Neural progenitor cell (in vitro differentiated cells): ENCODE data around the gene GCC1.

Experiments used
- EZH2 ChIP-seq: fragments of 200-600 bp; sonication (generic); IDR thresholded peaks from 2 replicates; pipeline ENCODE4 v1.6.1; 2017; ENCODE audit warnings: antibody characterized with exemption, mild to moderate bottlenecking, moderate library complexity
- EZH2phosphoT487 ChIP-seq: fragments of 200-600 bp; sonication (generic); IDR thresholded peaks from 2 replicates; pipeline ENCODE4 v1.6.1; 2017; ENCODE audit warnings: antibody characterized with exemption
- TF ChIP-seq, protein P1 (sequence below): fragments of 200-600 bp; sonication (generic); IDR thresholded peaks from 2 replicates; pipeline ENCODE4 v1.5.1; 2017; ENCODE audit warnings: antibody characterized with exemption, mild to moderate bottlenecking

DNA sequence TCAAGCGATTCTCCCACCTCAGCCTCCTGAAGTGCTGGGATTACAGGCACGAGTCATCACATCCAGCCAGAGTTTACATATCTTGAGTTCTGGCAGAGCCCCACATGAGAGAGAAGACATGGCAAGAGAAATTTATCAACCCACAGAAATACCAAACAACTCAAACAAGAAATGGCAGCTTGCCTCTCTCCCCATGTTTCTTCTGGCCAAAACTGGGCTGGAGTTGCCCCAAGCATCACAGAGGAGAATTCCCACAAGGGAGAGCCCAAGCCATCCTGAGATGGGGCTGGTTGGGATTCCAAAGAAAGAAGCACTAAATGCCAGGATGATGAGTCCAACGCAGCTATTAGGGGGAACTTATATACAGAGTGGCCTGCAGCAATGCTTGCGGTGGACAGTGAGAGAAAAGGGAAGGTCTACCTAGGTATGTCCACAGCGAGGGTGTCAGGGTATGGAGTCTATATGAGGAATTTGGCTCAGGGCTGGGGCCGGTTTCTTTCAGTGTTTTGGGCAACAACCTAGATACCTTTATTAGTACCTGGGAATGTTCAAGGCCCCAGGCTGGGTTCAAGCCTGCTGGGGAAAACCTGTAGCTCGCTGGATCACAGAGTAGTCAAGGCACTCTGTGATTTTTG lies 47.0 kb upstream of the GCC1 start:
- TF ChIP-seq, protein P1, sequence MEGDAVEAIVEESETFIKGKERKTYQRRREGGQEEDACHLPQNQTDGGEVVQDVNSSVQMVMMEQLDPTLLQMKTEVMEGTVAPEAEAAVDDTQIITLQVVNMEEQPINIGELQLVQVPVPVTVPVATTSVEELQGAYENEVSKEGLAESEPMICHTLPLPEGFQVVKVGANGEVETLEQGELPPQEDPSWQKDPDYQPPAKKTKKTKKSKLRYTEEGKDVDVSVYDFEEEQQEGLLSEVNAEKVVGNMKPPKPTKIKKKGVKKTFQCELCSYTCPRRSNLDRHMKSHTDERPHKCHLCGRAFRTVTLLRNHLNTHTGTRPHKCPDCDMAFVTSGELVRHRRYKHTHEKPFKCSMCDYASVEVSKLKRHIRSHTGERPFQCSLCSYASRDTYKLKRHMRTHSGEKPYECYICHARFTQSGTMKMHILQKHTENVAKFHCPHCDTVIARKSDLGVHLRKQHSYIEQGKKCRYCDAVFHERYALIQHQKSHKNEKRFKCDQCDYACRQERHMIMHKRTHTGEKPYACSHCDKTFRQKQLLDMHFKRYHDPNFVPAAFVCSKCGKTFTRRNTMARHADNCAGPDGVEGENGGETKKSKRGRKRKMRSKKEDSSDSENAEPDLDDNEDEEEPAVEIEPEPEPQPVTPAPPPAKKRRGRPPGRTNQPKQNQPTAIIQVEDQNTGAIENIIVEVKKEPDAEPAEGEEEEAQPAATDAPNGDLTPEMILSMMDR, result no peak
- TF ChIP-seq EZH2phosphoT487 (no peak), EZH2 (no peak)
